Cardiac septum (tissue), 1 donor: ENCODE results near the gene ALPP. TPM values are rescaled to one million over a fixed set of nuclear protein-coding genes. Genes with fewer than 3 reads are reported as not detected.
"Not testable (repeated sequence)": the region's sequence is repeated elsewhere in the genome, so short reads cannot be mapped to it uniquely, and the experiment has no call there.

Source experiments
- DNase-seq: peaks from one replicate; pipeline ENCODE4 v3.0.0-alpha.2; 2020; ENCODE audit warnings: low spot score
- intact Hi-C: fragments of 100-400 bp; cut with DNase I; formaldehyde crosslinking; loops from one replicate; pipeline ENCODE4 v1.14.0; 2022
- total RNA-seq: library from RNA; stranded (reverse); fragmentation: NEBNext Ultra II Directional; extraction: Animal tissue kit (Norgen Biotek cat#: 25700); gene quantifications from one replicate; pipeline ENCODE4 v1.2.1, GENCODE V29; 2021
- donor health status: DM: no; HTN: no; CAD: no.

ALPP gene
- total RNA-seq, 1 donor from 2014 or later, result not detected

GRCh38 chr2:232418056-232418455, 39.5 kb downstream of the ALPP start:
- intact Hi-C loops, result no loop called here
- DNase-seq, result no peak

GRCh38 chr2:232418466-232419244, 40.1 kb downstream of the ALPP start:
- DNase-seq, result peak; percentile 61
- intact Hi-C loops, result no loop called here

GRCh38 chr2:232419245-232420072, 40.9 kb downstream of the ALPP start:
- DNase-seq, result peak; percentile 53
- intact Hi-C loops, result no loop called here

GRCh38 chr2:232420073-232420454, 41.5 kb downstream of the ALPP start:
- DNase-seq, result no peak
- intact Hi-C loops, result no loop called here

GRCh38 chr2:232420463-232421188, 42.1 kb downstream of the ALPP start:
- intact Hi-C loops, result no loop called here
- peak; percentile 14 for DNase-seq

GRCh38 chr2:232421189-232421785, 42.7 kb downstream of the ALPP start:
- peak; percentile 54 for DNase-seq

GRCh38 chr2:232422051-232422450, 43.5 kb downstream of the ALPP start:
- intact Hi-C loops, result no loop called here
- DNase-seq, result peak; percentile 35

More at GRCh38 chr2:232421189-232421785, 42.7 kb downstream of the ALPP start:
- intact Hi-C loops, result no loop called here

GRCh38 chr2:232422996-232423395, 44.4 kb downstream of the ALPP start:
- DNase-seq, intact Hi-C loops: not testable (repeated sequence)

- DNase-seq, intact Hi-C loops: not testable (repeated sequence)
These were observed 44.9 kb downstream of the ALPP start for GRCh38 chr2:232423407-232423806.

GRCh38 chr2:232431705-232432590, 53.4 kb downstream of the ALPP start:
- DNase-seq, result no peak
- intact Hi-C loops, result no loop called here

Other genes starting within 250 kb of the ALPP start
- gene ALPG, start 28.1 kb downstream of the ALPP start, total RNA-seq, result not detected
- not detected for gene ALPI, start 77.4 kb downstream of the ALPP start, total RNA-seq
- 0.27 TPM for gene ECEL1, start 109.1 kb downstream of the ALPP start, total RNA-seq
- not detected for gene PRSS56, start 141.6 kb downstream of the ALPP start, total RNA-seq
- gene CHRND, start 147.4 kb downstream of the ALPP start, total RNA-seq, result 0.11 TPM
- gene CHRNG, start 160.9 kb downstream of the ALPP start, total RNA-seq, result not detected
- 2.5 TPM for gene TIGD1, start 171.8 kb downstream of the ALPP start, total RNA-seq
- 45.9 TPM for gene EIF4E2, start 171.9 kb downstream of the ALPP start, total RNA-seq